GM12878 (cell line): ENCODE results near the gene HECTD4.

Experiments
- CHD2 ChIP-seq: IDR thresholded peaks from 2 replicates; pipeline ENCODE4 v1.6.1; 2011; ENCODE audit warnings: low read depth, low read length, improper control_type of control experiment, borderline replicate concordance
- MXI1 ChIP-seq: fragments of 150-350 bp; IDR thresholded peaks from 2 replicates; pipeline ENCODE4 v1.6.1; 2011; ENCODE audit warnings: low read depth, mild to moderate bottlenecking, inconsistent platforms, low read length, improper control_type of control experiment
- MYC ChIP-seq: IDR thresholded peaks from 2 replicates; pipeline ENCODE4 v1.6.1; 2011; ENCODE audit warnings: mild to moderate bottlenecking, low read length, moderate library complexity, inconsistent platforms; ENCODE audit not compliant: insufficient read depth, insufficient replicate concordance, insufficient read length, severe bottlenecking
- POLR2A ChIP-seq: IDR thresholded peaks from 2 replicates; pipeline ENCODE4 v1.6.1; 2011; ENCODE audit warnings: low read depth, mild to moderate bottlenecking, low read length
- POLR2AphosphoS5 ChIP-seq: IDR thresholded peaks from 2 replicates; pipeline ENCODE4 v1.6.1; 2011; ENCODE audit warnings: mild to moderate bottlenecking, low read length, inconsistent platforms
- TF ChIP-seq, protein P1 (sequence below), 3 experiments: IDR thresholded peaks in 2 of 3; conservative IDR thresholded peaks in 1 of 3; 2 replicates each; pipeline ENCODE4 v1.5.1; 2011; ENCODE audit warnings: low read depth in 3 of 3, low read length in 3 of 3, mild to moderate bottlenecking in 3 of 3, control low read depth in 2 of 3, moderate library complexity in 2 of 3, inconsistent platforms in 1 of 3, mixed read lengths in 1 of 3; ENCODE audit not compliant: control insufficient read depth in 2 of 3, insufficient read depth in 1 of 3; ENCODE audit errors: extremely low read depth in 1 of 3
- TF ChIP-seq, protein P2 (sequence below): fragments of 450-650 bp; IDR thresholded peaks from 2 replicates; pipeline ENCODE4 v1.6.1; 2017; ENCODE audit warnings: mild to moderate bottlenecking, low read depth, inconsistent platforms; ENCODE audit not compliant: poor library complexity, severe bottlenecking

DNA sequence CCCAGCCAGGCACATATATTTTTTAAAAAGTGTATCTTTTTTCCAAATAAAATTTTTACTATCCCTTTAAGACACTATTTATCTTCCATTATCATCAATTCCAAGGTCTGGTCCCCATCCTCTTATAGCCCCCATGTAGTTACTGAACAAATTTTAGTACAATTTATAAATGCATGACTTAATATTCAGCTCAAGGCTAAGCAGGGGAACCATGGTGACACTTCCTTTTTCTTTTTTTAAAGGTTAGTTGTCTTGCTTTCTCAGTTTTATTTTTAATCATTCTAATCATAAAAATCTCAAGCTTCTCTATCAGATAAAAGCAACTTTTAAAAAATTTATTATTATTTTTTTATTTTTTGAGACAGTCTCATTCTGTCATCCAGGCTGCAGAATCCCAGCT, 164.6 kb downstream of the HECTD4 start:
- TF ChIP-seq POLR2A = no peak
- TF ChIP-seq MXI1 = no peak
- TF ChIP-seq MYC = no peak
- TF ChIP-seq, protein P1, sequence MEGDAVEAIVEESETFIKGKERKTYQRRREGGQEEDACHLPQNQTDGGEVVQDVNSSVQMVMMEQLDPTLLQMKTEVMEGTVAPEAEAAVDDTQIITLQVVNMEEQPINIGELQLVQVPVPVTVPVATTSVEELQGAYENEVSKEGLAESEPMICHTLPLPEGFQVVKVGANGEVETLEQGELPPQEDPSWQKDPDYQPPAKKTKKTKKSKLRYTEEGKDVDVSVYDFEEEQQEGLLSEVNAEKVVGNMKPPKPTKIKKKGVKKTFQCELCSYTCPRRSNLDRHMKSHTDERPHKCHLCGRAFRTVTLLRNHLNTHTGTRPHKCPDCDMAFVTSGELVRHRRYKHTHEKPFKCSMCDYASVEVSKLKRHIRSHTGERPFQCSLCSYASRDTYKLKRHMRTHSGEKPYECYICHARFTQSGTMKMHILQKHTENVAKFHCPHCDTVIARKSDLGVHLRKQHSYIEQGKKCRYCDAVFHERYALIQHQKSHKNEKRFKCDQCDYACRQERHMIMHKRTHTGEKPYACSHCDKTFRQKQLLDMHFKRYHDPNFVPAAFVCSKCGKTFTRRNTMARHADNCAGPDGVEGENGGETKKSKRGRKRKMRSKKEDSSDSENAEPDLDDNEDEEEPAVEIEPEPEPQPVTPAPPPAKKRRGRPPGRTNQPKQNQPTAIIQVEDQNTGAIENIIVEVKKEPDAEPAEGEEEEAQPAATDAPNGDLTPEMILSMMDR (IDR thresholded peaks at IDR 0.05 in 2 of 3, conservative IDR thresholded peaks at IDR 0.05 in 1 of 3; ENCODE audit: control insufficient read depth in 2 of 3, extremely low read depth in 1 of 3, insufficient read depth in 1 of 3, low read depth in 3 of 3, low read length in 3 of 3) = no peak
- TF ChIP-seq, protein P2, sequence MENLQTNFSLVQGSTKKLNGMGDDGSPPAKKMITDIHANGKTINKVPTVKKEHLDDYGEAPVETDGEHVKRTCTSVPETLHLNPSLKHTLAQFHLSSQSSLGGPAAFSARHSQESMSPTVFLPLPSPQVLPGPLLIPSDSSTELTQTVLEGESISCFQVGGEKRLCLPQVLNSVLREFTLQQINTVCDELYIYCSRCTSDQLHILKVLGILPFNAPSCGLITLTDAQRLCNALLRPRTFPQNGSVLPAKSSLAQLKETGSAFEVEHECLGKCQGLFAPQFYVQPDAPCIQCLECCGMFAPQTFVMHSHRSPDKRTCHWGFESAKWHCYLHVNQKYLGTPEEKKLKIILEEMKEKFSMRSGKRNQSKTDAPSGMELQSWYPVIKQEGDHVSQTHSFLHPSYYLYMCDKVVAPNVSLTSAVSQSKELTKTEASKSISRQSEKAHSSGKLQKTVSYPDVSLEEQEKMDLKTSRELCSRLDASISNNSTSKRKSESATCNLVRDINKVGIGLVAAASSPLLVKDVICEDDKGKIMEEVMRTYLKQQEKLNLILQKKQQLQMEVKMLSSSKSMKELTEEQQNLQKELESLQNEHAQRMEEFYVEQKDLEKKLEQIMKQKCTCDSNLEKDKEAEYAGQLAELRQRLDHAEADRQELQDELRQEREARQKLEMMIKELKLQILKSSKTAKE = no peak
- TF ChIP-seq CHD2 = no peak
- TF ChIP-seq POLR2AphosphoS5 = no peak
